K562 (cell line): Measurements from ENCODE around the gene RPS27. TPM values are rescaled to one million over a fixed set of nuclear protein-coding genes. Genes with fewer than 3 reads are reported as not detected.

Experiments used
- CREBBP ChIP-seq: IDR thresholded peaks from one replicate; pipeline ENCODE4 v1.6.1; 2012; ENCODE audit warnings: low read depth, mild to moderate bottlenecking, control low read depth, inconsistent platforms, low read length
- DEAF1 ChIP-seq: fragments of 450-650 bp; formaldehyde crosslinking; IDR thresholded peaks from 2 replicates; pipeline ENCODE4 v1.4.0; 2020; ENCODE audit warnings: mild to moderate bottlenecking, moderate library complexity
- E2F6 ChIP-seq, 2 experiments: IDR thresholded peaks; 2 replicates each; pipeline ENCODE4 v1.6.1; 2011; ENCODE audit warnings: borderline replicate concordance in 1 of 2, control low read depth in 1 of 2, low read depth in 1 of 2, low read length in 1 of 2, mild to moderate bottlenecking in 1 of 2, mixed read lengths in 1 of 2, moderate library complexity in 1 of 2; ENCODE audit not compliant: insufficient read depth in 1 of 2, insufficient read length in 1 of 2, poor library complexity in 1 of 2, severe bottlenecking in 1 of 2; ENCODE audit errors: extremely low read depth in 1 of 2
- ELK3 ChIP-seq: fragments of 450-650 bp; formaldehyde crosslinking; IDR thresholded peaks from 2 replicates; pipeline ENCODE4 v1.4.0; 2020; ENCODE audit warnings: mild to moderate bottlenecking
- FOXM1 ChIP-seq, 2 experiments: fragments of 450-650 bp in 1 of 2; sonication (generic) in 1 of 2; formaldehyde crosslinking in 1 of 2; IDR thresholded peaks; 2 replicates each; pipeline versions ENCODE4 v1.6.1 to v1.9.0; 2017 to 2022; ENCODE audit warnings: low read depth in 2 of 2, mild to moderate bottlenecking in 2 of 2, missing genetic modification reagents in 1 of 2, moderate library complexity in 1 of 2
- KDM1A ChIP-seq, 2 experiments: fragments of 450-650 bp; IDR thresholded peaks; 2 replicates each; pipeline ENCODE4 v1.6.1; 2016; ENCODE audit warnings: mild to moderate bottlenecking in 2 of 2
- NR1H2 ChIP-seq: sonication (generic); formaldehyde crosslinking; IDR thresholded peaks from 2 replicates; pipeline ENCODE4 v1.4.0; 2020; ENCODE audit warnings: mild to moderate bottlenecking, missing genetic modification reagents
- RUNX1 ChIP-seq: sonication (generic); IDR thresholded peaks from 2 replicates; pipeline ENCODE4 v1.6.1; 2016; ENCODE audit warnings: antibody characterized with exemption, low read depth
- STAT6 ChIP-seq: sonication (generic); formaldehyde crosslinking; IDR thresholded peaks from 2 replicates; pipeline ENCODE4 v1.8.1; 2023; ENCODE audit warnings: mild to moderate bottlenecking, missing genetic modification reagents
- TAF7 ChIP-seq: fragments of 450-650 bp; IDR thresholded peaks from 2 replicates; pipeline ENCODE4 v1.6.1; 2016; ENCODE audit warnings: missing genetic modification characterization, missing compliant biosample characterization
- ZBED1 ChIP-seq: IDR thresholded peaks from 2 replicates; pipeline ENCODE4 v1.6.1; 2014
- ZBTB34 ChIP-seq: fragments of 250-450 bp; sonication (Bioruptor Pico); IDR thresholded peaks from 2 replicates; pipeline ENCODE4 v1.8.0; 2021; ENCODE audit warnings: mild to moderate bottlenecking, moderate library complexity
- ZBTB9 ChIP-seq: fragments of 450-650 bp; formaldehyde crosslinking; IDR thresholded peaks from 2 replicates; pipeline ENCODE4 v1.4.0; 2020; ENCODE audit warnings: mild to moderate bottlenecking, moderate library complexity
- ZNF778 ChIP-seq: fragments of 450-650 bp; formaldehyde crosslinking; IDR thresholded peaks from 2 replicates; pipeline ENCODE4 v1.4.0; 2020; ENCODE audit warnings: mild to moderate bottlenecking, moderate library complexity
- polyA plus RNA-seq, 8 experiments: library from polyadenylated mRNA; depleted of rRNA in 4 of 8; stranded (reverse) in 5 of 8; unstranded in 3 of 8; fragments of >200 nt; fragmentation: Nextera tagmentation in 2 of 8; fragmentation: Illumina TruSeq in 1 of 8; extraction: Ambion mirVana in 2 of 8; extraction: Trizol in 1 of 8; gene quantifications; 2 replicates each; pipeline versions ENCODE4 v1.2.1 to v1.2.3, GENCODE V29; 2011 to 2014; ENCODE audit warnings: inconsistent platforms in 1 of 8, missing spikeins in 1 of 8
- total RNA-seq, 7 experiments: library from RNA; depleted of rRNA in 6 of 7; stranded (reverse); fragments of >200 nt in 6 of 7; fragmentation: Illumina TruSeq in 2 of 7; extraction: Trizol in 2 of 7; gene quantifications; 2 replicates each; pipeline versions ENCODE4 v1.2.1 to v1.2.3, GENCODE V29; 2011 to 2021; ENCODE audit warnings: low replicate concordance in 1 of 7

Gene RPS27
- total and polyA plus RNA-seq, 9 of the 15 experiments (the other 6 are each of a cell fraction or from before 2014, with no cell fraction given): 2,091 to 9,377 (median 6,706) TPM

- no peak for TF ChIP-seq ZBTB9 (CRISPR knock-in tag)
- no peak for TF ChIP-seq TAF7 (tag)
- no peak for TF ChIP-seq RUNX1
- TF ChIP-seq NR1H2 (CRISPR knock-in tag): no peak
- TF ChIP-seq E2F6 (IDR thresholded peaks at IDR 0.05; ENCODE audit: borderline replicate concordance in 1 of 2, extremely low read depth in 1 of 2, insufficient read depth in 1 of 2, insufficient read length in 1 of 2, low read depth in 1 of 2, low read length in 1 of 2, poor library complexity in 1 of 2, severe bottlenecking in 1 of 2): no peak
- TF ChIP-seq ZNF778 (CRISPR knock-in tag): no peak
- no peak for TF ChIP-seq STAT6 (CRISPR knock-in tag)
- no peak for TF ChIP-seq CREBBP
- TF ChIP-seq ZBTB34: no peak
- 0 out of 4 replicates have a peak, but pooled peaks of 1 of the 2 experiments have one; percentile 8 for TF ChIP-seq KDM1A (IDR thresholded peaks at IDR 0.05)
- no peak for TF ChIP-seq FOXM1 (IDR thresholded peaks at IDR 0.05; ENCODE audit: low read depth)
- TF ChIP-seq FOXM1 (CRISPR knock-in tag; IDR thresholded peaks at IDR 0.05; ENCODE audit: low read depth): no peak
- no peak for TF ChIP-seq ELK3 (CRISPR knock-in tag)
- TF ChIP-seq DEAF1 (CRISPR knock-in tag): no peak
- no peak for TF ChIP-seq ZBED1
Observed at GRCh38 chr1:153978274-153978909, 12.2 kb upstream of the RPS27 start (continued).
